M059J (cell line): ENCODE results near the gene DLX5. TPM values are rescaled to one million over a fixed set of nuclear protein-coding genes. Genes with fewer than 3 reads are reported as not detected.
A peak's percentile ranks its signal among the peaks of the same experiment; 100 is the strongest.

ENCODE experiments used
- DNase-seq: peaks from one replicate; pipeline ENCODE4 v3.0.0-alpha.2; 2012; ENCODE audit warnings: low read depth
- total RNA-seq: library from RNA; depleted of rRNA; stranded (reverse); fragments of >200 nt; shearing (Covaris generic); gene quantifications from 2 replicates; pipeline ENCODE4 v1.2.3, GENCODE V29; 2014; rRNA removed

Gene DLX5
- total RNA-seq, 1 experiment from 2014 or later, result 1.2 TPM

GRCh38 chr7:96992192-96993005, 32.2 kb downstream of the DLX5 start:
- DNase-seq, result no peak

GRCh38 chr7:96991546-96992191, 33.0 kb downstream of the DLX5 start:
- DNase-seq, result no peak

- DNase-seq, result no peak
Observed at GRCh38 chr7:96989859-96990317, 34.7 kb downstream of the DLX5 start.

GRCh38 chr7:96989241-96989858, 35.3 kb downstream of the DLX5 start:
- no peak for DNase-seq

GRCh38 chr7:96987719-96988118, 36.9 kb downstream of the DLX5 start:
- no peak for DNase-seq

- DNase-seq, result no peak
Observed at GRCh38 chr7:96986901-96987300, 37.7 kb downstream of the DLX5 start.

GRCh38 chr7:96985992-96986391, 38.6 kb downstream of the DLX5 start:
- DNase-seq, result no peak

GRCh38 chr7:96982586-96982985, 42.0 kb downstream of the DLX5 start:
- DNase-seq, result no peak

- no peak for DNase-seq
Observed at GRCh38 chr7:96979551-96980276, 44.9 kb downstream of the DLX5 start.

- no peak for DNase-seq
Observed at GRCh38 chr7:96977445-96977844, 47.2 kb downstream of the DLX5 start.

GRCh38 chr7:96976106-96976505, 48.5 kb downstream of the DLX5 start:
- DNase-seq, result no peak

- DNase-seq, result peak; percentile 73
Observed at GRCh38 chr7:96973986-96974385, 50.6 kb downstream of the DLX5 start.

- no peak for DNase-seq
Observed at GRCh38 chr7:96970739-96971138, 53.9 kb downstream of the DLX5 start.

Other genes with a start within 250 kb of the DLX5 start
- 0.22 and 1.6 TPM in 2 replicates for gene DLX6, start 19.3 kb downstream of the DLX5 start, total RNA-seq
- gene SDHAF3, start 92.9 kb upstream of the DLX5 start, total RNA-seq, result 13.1 and 24.5 TPM in 2 replicates